Transverse colon (tissue), 4 donors: ENCODE results near the gene KLF3. TPM values are rescaled to one million over a fixed set of nuclear protein-coding genes. Genes with fewer than 3 reads are reported as not detected.

Source experiments
- DNase-seq: peaks from one replicate; pipeline ENCODE4 v3.0.0-alpha.2; 2019
- H3K27ac ChIP-seq, 4 donors: fragments of 200-600 bp; sonication (generic); 2 replicates each; pipeline ENCODE4 v1.5.1; 2016 to 2018; ENCODE audit warnings: inconsistent platforms in 4 of 4
- H3K27me3 ChIP-seq: fragments of 200-600 bp; sonication (generic); 2 replicates; pipeline ENCODE4 v1.5.1; 2017; ENCODE audit warnings: inconsistent platforms
- H3K36me3 ChIP-seq, 4 donors: fragments of 200-600 bp; sonication (generic); 2 replicates each; pipeline ENCODE4 v1.5.1; 2017 to 2019; ENCODE audit warnings: inconsistent platforms in 4 of 4
- H3K4me1 ChIP-seq, 4 donors: fragments of 200-600 bp; sonication (generic); 2 replicates each; pipeline ENCODE4 v1.5.1; 2017 to 2020; ENCODE audit warnings: inconsistent platforms in 4 of 4
- H3K4me3 ChIP-seq, 4 donors: fragments of 200-600 bp; sonication (generic); 1 replicate in 1 of 4; 2 replicates in 3 of 4; pipeline versions ENCODE4 v1.5.1 to v1.6.1; 2017 to 2019; ENCODE audit warnings: inconsistent platforms in 4 of 4
- H3K9me3 ChIP-seq, 2 donors: fragments of 200-600 bp; sonication (generic); 2 replicates each; pipeline ENCODE4 v1.5.1; 2017 to 2019; ENCODE audit warnings: inconsistent platforms in 2 of 2
- CTCF ChIP-seq, 5 experiments: fragments of 200-600 bp in 3 of 5; fragments of 450-650 bp in 2 of 5; sonication (generic) in 3 of 5; IDR thresholded peaks; 1 replicate in 2 of 5; 2 replicates in 3 of 5; pipeline ENCODE4 v1.5.1; 2016 to 2017; ENCODE audit warnings: antibody characterized with exemption in 5 of 5, inconsistent platforms in 3 of 5, mild to moderate bottlenecking in 2 of 5, moderate library complexity in 1 of 5
- EP300 ChIP-seq: sonication (generic); formaldehyde crosslinking; IDR thresholded peaks from one replicate; pipeline ENCODE4 v1.6.1; 2017; ENCODE audit warnings: antibody characterized with exemption, low read depth
- POLR2A ChIP-seq: fragments of 450-650 bp; IDR thresholded peaks from one replicate; pipeline ENCODE4 v1.6.1; 2016; ENCODE audit warnings: antibody characterized with exemption, mild to moderate bottlenecking, moderate library complexity
- POLR2AphosphoS5 ChIP-seq, 3 donors: sonication (generic); formaldehyde crosslinking; IDR thresholded peaks; one replicate each; pipeline ENCODE4 v1.6.1; 2016; ENCODE audit warnings: antibody characterized with exemption in 3 of 3
- WGBS, 2 donors: methylation state at CpG; one replicate each; pipeline ENCODE4 v1.1.5; 2018; ENCODE audit warnings: low coverage in 1 of 2; 5-methylcytosine and 5-hydroxymethylcytosine counted together
- in situ Hi-C, 4 donors: fragments of 200-750 bp; cut with MboI; loops; one replicate each; pipeline versions ENCODE4 v1.15.0 to v1.15.1; 2017; ENCODE audit warnings: low sequenced_read_pairs in 3 of 4, low pct_ligation_motif_present in 1 of 4, low pct_unique_long_range_greater_than_20kb in 1 of 4
- intact Hi-C: fragments of 100-400 bp; cut with DNase I; formaldehyde crosslinking; loops from one replicate; pipeline ENCODE4 v1.15.1; 2023; ENCODE audit warnings: low total_unique reads
- total RNA-seq, 4 donors: library from RNA; depleted of rRNA; stranded (reverse); fragments of >200 nt; gene quantifications; one replicate each; pipeline ENCODE4 v1.1.0, GENCODE V29; 2016

Gene KLF3
- total RNA-seq, 4 donors from 2014 or later = 111 to 174 (median 132) TPM

- Histone ChIP-seq H3K36me3 (no peaks in the 10 kb centered on the region), H3K4me3 (no peak overlapping the region), H3K27me3 (no peaks in the 10 kb centered on the region), H3K9me3 (no peaks in the 10 kb centered on the region), H3K27ac (no peak overlapping the region), H3K4me1 (peaks cover 0 to 4% (median 0%) of the 10 kb centered on the region in 4 donors)
- intact Hi-C loops = no loop called here
- TF ChIP-seq EP300 = no peak
- whole genome bisulfite sequencing, 2 donors = 76 to 95% methylated on average over 5 to 9 of the region's 9 CpGs
- in situ Hi-C loops = no loop called here
- DNase-seq = peak; percentile 26
These were observed 13.9 kb upstream of the KLF3 start for GRCh38 chr4:38650133-38650532.

DNA sequence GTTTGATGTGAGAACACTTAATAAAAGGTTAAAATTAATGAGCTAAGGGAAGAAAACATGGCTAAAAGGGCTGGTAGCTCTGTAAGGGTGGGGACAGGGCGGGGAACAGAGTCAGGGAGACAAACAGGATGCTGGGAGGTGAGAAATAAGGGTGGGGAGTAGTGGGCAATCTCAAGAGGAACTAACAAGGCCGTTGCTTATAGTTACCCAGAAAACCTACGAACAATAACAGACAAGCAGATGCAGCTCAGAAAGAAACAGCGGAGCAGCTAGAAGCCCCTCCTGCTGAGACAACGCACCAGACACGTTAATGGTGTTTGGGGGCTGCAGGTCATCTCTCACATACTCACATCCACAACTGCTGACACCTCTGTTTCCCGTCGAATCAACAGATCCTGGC is 9.7 kb upstream of the KLF3 start:
- WGBS, 2 donors = 40 to 67% methylated on average over 1 to 8 of the region's 8 CpGs
- peaks cover 0 to 4% (median 0%) of the 10 kb centered on the region in 4 donors for H3K4me1 ChIP-seq
- no peak for DNase-seq

DNA sequence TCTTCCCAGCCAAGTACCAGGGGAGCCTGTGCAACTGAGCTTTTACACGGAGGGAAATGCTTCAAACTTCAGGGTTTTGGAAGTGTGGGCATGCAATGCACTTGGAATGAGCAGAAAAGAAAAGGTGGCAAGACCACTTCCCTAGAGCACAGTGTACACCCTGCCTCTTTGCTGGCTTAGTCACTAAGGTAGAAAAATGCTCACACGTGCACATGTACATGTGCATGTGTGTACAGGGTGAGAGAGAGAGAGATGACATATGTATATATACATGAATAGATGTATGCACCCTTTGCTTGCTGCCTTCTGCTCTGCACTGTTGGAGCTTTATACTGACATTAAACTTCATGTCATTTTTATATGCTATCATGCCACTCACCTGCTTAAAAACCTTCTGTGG is 7.9 kb upstream of the KLF3 start:
- TF ChIP-seq POLR2AphosphoS5 (IDR thresholded peaks at IDR 0.05) (no peak), EP300 (no peak), POLR2A (no peak), CTCF (IDR thresholded peaks at IDR 0.05) (no peak)
- H3K27ac ChIP-seq = no peak overlapping the region
- H3K4me3 ChIP-seq = no peak overlapping the region
- WGBS, 2 donors = 76 to 89% methylated on average over 2 of the region's 2 CpGs
- DNase-seq = no peak
- H3K9me3 ChIP-seq = no peaks in the 10 kb centered on the region
- in situ Hi-C loops (no loop called here), intact Hi-C loops (no loop called here)
- no peaks in the 10 kb centered on the region for H3K36me3 ChIP-seq
- no peaks in the 10 kb centered on the region for H3K4me1 ChIP-seq
- H3K27me3 ChIP-seq = no peaks in the 10 kb centered on the region

More for the DNA sequence above, 9.7 kb upstream of the KLF3 start:
- TF ChIP-seq CTCF (IDR thresholded peaks at IDR 0.05) (no peak), EP300 (no peak), POLR2A (no peak), POLR2AphosphoS5 (IDR thresholded peaks at IDR 0.05) (no peak)
- Histone ChIP-seq H3K4me3 (no peak overlapping the region), H3K27me3 (no peaks in the 10 kb centered on the region), H3K9me3 (no peaks in the 10 kb centered on the region), H3K36me3 (no peaks in the 10 kb centered on the region), H3K27ac (no peak overlapping the region)
- in situ Hi-C loops = no loop called here
- intact Hi-C loops = no loop called here

- in situ Hi-C loops (no loop called here), intact Hi-C loops (no loop called here)
- no peak for DNase-seq
- TF ChIP-seq CTCF (IDR thresholded peaks at IDR 0.05) (no peak), POLR2AphosphoS5 (IDR thresholded peaks at IDR 0.05) (no peak), EP300 (no peak), POLR2A (no peak)
- H3K4me1 ChIP-seq = peaks cover 0 to 15% (median 12%) of the 10 kb centered on the region in 4 donors
- H3K27me3 ChIP-seq = no peaks in the 10 kb centered on the region
- 79% methylated on average over 3 of the region's 3 CpGs for WGBS, 2 donors
- no peak overlapping the region for H3K27ac ChIP-seq
- no peak overlapping the region for H3K4me3 ChIP-seq
- no peaks in the 10 kb centered on the region for H3K36me3 ChIP-seq
- no peaks in the 10 kb centered on the region for H3K9me3 ChIP-seq
These were observed 4.7 kb upstream of the KLF3 start for GRCh38 chr4:38659346-38659745.

DNA sequence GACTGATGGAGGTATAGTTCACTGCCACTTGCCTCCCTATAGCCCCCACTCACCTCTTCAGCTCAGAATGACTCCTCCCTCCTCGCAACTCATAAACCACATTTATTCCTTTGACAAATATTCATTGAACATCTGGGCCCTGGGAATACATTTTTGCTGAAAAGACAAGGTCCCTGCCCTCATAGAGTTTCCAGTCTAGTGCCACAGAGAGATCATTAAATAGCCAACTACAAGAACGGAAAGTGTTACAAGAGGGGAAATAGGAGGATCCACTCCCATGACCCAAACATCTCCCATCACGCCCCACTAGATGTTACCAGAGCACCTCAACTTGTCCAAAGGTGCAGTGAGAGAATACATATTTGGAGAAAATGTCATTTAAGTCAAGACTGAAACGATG is 3.2 kb upstream of the KLF3 start:
- no peaks in the 10 kb centered on the region for H3K27me3 ChIP-seq
- no peak for DNase-seq
- intact Hi-C loops (loop anchor here (10.0 kb wide), 1 partner anchor 66 kb away; no protein-coding TSS in a partner anchor), in situ Hi-C loops (no loop called here)
- H3K9me3 ChIP-seq = no peaks in the 10 kb centered on the region
- H3K4me3 ChIP-seq = no peak overlapping the region
- TF ChIP-seq EP300 = no peak
- no peak for TF ChIP-seq CTCF (IDR thresholded peaks at IDR 0.05)
- no peak for TF ChIP-seq POLR2A
- no peak for TF ChIP-seq POLR2AphosphoS5 (IDR thresholded peaks at IDR 0.05)
- no peak overlapping the region for H3K27ac ChIP-seq
- WGBS, 2 donors = 90 to 92% methylated on average over 4 of the region's 4 CpGs
- H3K4me1 ChIP-seq = peaks cover 0 to 18% (median 13%) of the 10 kb centered on the region in 4 donors
- no peaks in the 10 kb centered on the region for H3K36me3 ChIP-seq
